Neural crest cell (in vitro differentiated cells): ENCODE measurements around the gene STEAP2. TPM values are rescaled to one million over a fixed set of nuclear protein-coding genes. Genes with fewer than 3 reads are reported as not detected.

Experiments used
- DNase-seq: peaks from one replicate; pipeline ENCODE4 v3.0.0; 2021; ENCODE audit warnings: low read depth, mixed read lengths, low spot score
- H3K27ac Mint-ChIP-seq: one replicate; pipeline ENCODE4 v1.8.0; 2021; ENCODE audit warnings: mild to moderate bottlenecking, mixed read lengths; ENCODE audit not compliant: unreplicated experiment
- H3K27me3 Mint-ChIP-seq: 2 replicates; pipeline ENCODE4 v1.8.0; 2021; ENCODE audit warnings: low read depth, mild to moderate bottlenecking, mixed read lengths
- H3K36me3 Mint-ChIP-seq: 2 replicates; pipeline ENCODE4 v1.8.0; 2021; ENCODE audit warnings: low read depth, mild to moderate bottlenecking, mixed read lengths
- H3K4me1 Mint-ChIP-seq: 2 replicates; pipeline ENCODE4 v1.8.0; 2021; ENCODE audit warnings: mixed read lengths
- H3K4me3 Mint-ChIP-seq: one replicate; pipeline ENCODE4 v1.8.0; 2021; ENCODE audit warnings: mild to moderate bottlenecking, mixed read lengths
- H3K9me3 Mint-ChIP-seq: 2 replicates; pipeline ENCODE4 v1.8.0; 2021; ENCODE audit warnings: mixed read lengths
- total RNA-seq: library from RNA; stranded (reverse); gene quantifications from 2 replicates; pipeline ENCODE4 v1.2.1, GENCODE V29; 2021
- TF ChIP-seq, protein P1 (sequence below): fragments of 200-600 bp; sonication (generic); conservative IDR thresholded peaks from 2 replicates; pipeline ENCODE4 v1.5.0; 2021; ENCODE audit warnings: antibody characterized with exemption, mild to moderate bottlenecking

Gene STEAP2
- total RNA-seq, 1 donor from 2014 or later: 1.6 TPM

- DNase-seq: no peak
- Mint-ChIP-seq H3K27ac (no peak overlapping the region), H3K36me3 (no peaks in the 10 kb centered on the region), H3K4me3 (no peak overlapping the region), H3K27me3 (peaks cover under 1% of the 10 kb centered on the region), H3K4me1 (no peaks in the 10 kb centered on the region), H3K9me3 (no peaks in the 10 kb centered on the region)
- TF ChIP-seq, protein P1, sequence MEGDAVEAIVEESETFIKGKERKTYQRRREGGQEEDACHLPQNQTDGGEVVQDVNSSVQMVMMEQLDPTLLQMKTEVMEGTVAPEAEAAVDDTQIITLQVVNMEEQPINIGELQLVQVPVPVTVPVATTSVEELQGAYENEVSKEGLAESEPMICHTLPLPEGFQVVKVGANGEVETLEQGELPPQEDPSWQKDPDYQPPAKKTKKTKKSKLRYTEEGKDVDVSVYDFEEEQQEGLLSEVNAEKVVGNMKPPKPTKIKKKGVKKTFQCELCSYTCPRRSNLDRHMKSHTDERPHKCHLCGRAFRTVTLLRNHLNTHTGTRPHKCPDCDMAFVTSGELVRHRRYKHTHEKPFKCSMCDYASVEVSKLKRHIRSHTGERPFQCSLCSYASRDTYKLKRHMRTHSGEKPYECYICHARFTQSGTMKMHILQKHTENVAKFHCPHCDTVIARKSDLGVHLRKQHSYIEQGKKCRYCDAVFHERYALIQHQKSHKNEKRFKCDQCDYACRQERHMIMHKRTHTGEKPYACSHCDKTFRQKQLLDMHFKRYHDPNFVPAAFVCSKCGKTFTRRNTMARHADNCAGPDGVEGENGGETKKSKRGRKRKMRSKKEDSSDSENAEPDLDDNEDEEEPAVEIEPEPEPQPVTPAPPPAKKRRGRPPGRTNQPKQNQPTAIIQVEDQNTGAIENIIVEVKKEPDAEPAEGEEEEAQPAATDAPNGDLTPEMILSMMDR: no peak
Measured at GRCh38 chr7:90233569-90233968, 22.0 kb downstream of the STEAP2 start.

DNA sequence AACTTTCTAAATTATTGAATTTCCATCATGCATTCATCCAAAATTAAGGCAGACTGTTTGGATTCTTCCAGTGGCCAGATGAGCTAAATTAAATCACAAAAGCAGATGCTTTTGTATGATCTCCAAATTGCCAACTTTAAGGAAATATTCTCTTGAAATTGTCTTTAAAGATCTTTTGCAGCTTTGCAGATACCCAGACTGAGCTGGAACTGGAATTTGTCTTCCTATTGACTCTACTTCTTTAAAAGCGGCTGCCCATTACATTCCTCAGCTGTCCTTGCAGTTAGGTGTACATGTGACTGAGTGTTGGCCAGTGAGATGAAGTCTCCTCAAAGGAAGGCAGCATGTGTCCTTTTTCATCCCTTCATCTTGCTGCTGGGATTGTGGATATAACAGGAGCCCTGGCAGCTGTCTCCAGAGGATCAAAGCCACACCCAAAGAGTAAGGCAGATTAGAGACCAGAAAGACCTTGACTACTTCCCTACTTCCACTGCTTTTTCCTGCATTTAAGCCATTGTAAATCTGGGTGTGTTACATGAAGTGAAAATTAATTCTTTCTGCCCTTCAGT is 25.3 kb downstream of the STEAP2 start:
- Mint-ChIP-seq H3K9me3 (no peaks in the 10 kb centered on the region), H3K27me3 (peaks cover 3% of the 10 kb centered on the region), H3K36me3 (no peaks in the 10 kb centered on the region), H3K27ac (no peak overlapping the region), H3K4me3 (no peak overlapping the region), H3K4me1 (no peaks in the 10 kb centered on the region)
- TF ChIP-seq, protein P1: no peak
- no peak for DNase-seq

GRCh38 chr7:90238022-90238421 is 26.5 kb downstream of the STEAP2 start:
- H3K9me3 Mint-ChIP-seq: no peaks in the 10 kb centered on the region

DNA sequence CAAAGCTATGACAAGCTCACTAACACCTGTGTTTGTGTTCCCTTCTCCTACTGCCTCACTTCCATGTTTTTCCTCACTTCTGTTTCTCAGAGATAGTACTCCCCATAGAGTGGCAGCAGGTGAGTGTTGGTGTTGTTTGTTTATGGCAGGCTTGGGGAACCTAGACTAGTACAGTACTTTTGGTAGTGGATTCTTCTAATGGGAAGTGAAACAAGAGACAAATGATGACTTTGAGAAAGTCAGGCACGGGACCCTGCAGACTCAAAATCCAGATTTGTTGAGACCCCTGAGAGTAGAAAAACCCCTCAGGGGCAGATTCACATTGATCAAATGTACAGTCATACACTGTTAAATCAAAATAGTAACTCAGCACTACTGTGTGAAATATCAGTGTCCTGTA is 27.0 kb downstream of the STEAP2 start:
- H3K27ac Mint-ChIP-seq: no peak overlapping the region
- no peak for DNase-seq
- no peak overlapping the region for H3K4me3 Mint-ChIP-seq
- H3K9me3 Mint-ChIP-seq: no peaks in the 10 kb centered on the region
- H3K4me1 Mint-ChIP-seq: peaks cover under 1% of the 10 kb centered on the region
- H3K36me3 Mint-ChIP-seq: no peaks in the 10 kb centered on the region
- H3K27me3 Mint-ChIP-seq: peaks cover 14% of the 10 kb centered on the region
- TF ChIP-seq, protein P1: no peak

More at GRCh38 chr7:90238022-90238421, 26.5 kb downstream of the STEAP2 start:
- Mint-ChIP-seq H3K4me3 (no peak overlapping the region), H3K27me3 (peaks cover 11% of the 10 kb centered on the region), H3K4me1 (no peaks in the 10 kb centered on the region), H3K27ac (no peak overlapping the region), H3K36me3 (no peaks in the 10 kb centered on the region)
- no peak for DNase-seq
- TF ChIP-seq, protein P1: no peak

DNA sequence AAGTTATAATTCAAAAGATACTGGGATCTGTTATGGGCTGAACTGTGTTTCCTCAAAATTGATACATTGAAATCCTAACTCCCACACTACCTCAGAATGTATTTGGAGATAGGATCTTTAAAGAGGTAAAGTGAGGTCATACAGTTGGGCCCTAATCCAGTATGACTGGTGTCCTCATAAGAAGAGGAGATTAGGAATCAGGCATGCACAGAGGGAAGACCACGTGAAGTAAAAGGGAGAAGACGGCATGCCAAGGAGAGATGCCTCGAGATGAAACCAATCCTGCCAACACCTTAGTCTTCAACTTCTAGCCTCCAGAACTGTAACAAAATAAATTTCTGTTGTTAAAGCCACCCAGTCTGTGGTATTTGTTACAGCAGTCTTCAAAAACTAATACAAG is 27.5 kb downstream of the STEAP2 start:
- DNase-seq: no peak
- H3K4me1 Mint-ChIP-seq: peaks cover 4% of the 10 kb centered on the region
- H3K9me3 Mint-ChIP-seq: no peaks in the 10 kb centered on the region
- H3K4me3 Mint-ChIP-seq: no peak overlapping the region
- H3K36me3 Mint-ChIP-seq: no peaks in the 10 kb centered on the region
- peaks cover 19% of the 10 kb centered on the region for H3K27me3 Mint-ChIP-seq
- TF ChIP-seq, protein P1: no peak
- no peak overlapping the region for H3K27ac Mint-ChIP-seq
